Measurements from ENCODE around the gene GALNT5. TPM values are rescaled to one million over a fixed set of nuclear protein-coding genes. Genes with fewer than 3 reads are reported as not detected.

The GALNT5 gene
- total RNA-seq, 1 experiment from 2014 or later, result 0.08 TPM

GRCh38 chr2:157311706-157312105 is 54.2 kb downstream of the GALNT5 start:
- CTCF ChIA-PET, result no interaction called here

DNA sequence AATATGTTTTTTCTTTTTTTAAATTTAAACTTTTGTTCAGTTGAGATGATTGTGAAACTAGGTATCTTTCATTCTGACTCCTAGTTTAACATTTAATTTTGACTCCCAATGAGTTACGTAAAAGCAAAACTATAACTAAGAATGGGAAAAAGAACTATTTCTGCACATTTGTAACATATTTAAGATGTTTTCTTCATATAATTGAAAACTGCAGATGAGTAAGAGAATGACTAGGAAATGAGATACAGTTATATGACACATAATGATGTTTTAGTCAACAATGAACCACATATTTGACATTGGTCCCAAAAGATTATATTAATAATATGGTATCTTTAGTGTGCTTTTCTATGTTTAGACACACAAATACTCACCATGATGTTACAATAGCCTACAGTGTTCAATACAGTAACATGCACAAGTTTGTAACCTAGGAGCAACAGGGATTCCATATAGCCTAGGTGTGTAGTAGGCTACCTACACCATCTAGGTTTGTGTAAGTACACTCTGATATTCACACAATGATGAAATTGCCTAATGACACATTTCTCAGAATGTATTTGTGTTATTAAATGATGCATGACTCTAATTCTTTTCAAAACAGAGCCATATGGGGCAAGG is 55.5 kb downstream of the GALNT5 start:
- no peak for ATAC-seq
- H3K4me3 ChIP-seq (ENCODE audit: low read depth in 2 of 2, low read length in 2 of 2), result no peak overlapping the region

More at GRCh38 chr2:157311706-157312105, 54.2 kb downstream of the GALNT5 start:
- ATAC-seq (no peak), DNase-seq (ENCODE audit: low read depth, low spot score) (no peak)
- POLR2A ChIA-PET, result no interaction called here
- in situ Hi-C loops (cut with HindIII; ENCODE audit: low pct_unique_long_range_greater_than_20kb, low sequenced_read_pairs), result no loop called here
- Histone ChIP-seq H3K27ac (ENCODE audit: low read length) (no peak overlapping the region), H3K4me1 (ENCODE audit: control insufficient read depth, insufficient read depth, low read length) (no peaks in the 10 kb centered on the region), H3K27me3 (ENCODE audit: control insufficient read depth, insufficient read depth, low read length) (peaks cover 3% of the 10 kb centered on the region; the same call in 1 of the 2 replicates), H3K4me3 (ENCODE audit: low read depth in 2 of 2, low read length in 2 of 2) (no peak overlapping the region), H3K9me3 (ENCODE audit: control insufficient read depth, insufficient read depth, low read depth, low read length) (no peaks in the 10 kb centered on the region), H3K36me3 (ENCODE audit: control insufficient read depth, insufficient read depth, low read length) (no peaks in the 10 kb centered on the region)
- intact Hi-C loops (cut with micrococcal nuclease; ENCODE audit: unreplicated experiment), result no loop called here
- TF ChIP-seq CTCF (IDR thresholded peaks at IDR 0.05) (no peak), POLR2AphosphoS5 (IDR thresholded peaks at IDR 0.05; ENCODE audit: low read depth, low read length) (no peak), TCF7L2 (IDR thresholded peaks at IDR 0.05; ENCODE audit: low read depth, low read length) (no peak), SIN3A (IDR thresholded peaks at IDR 0.05; ENCODE audit: borderline replicate concordance, insufficient read depth, low read depth, low read length) (no peak)
- TF ChIP-seq, protein P1, sequence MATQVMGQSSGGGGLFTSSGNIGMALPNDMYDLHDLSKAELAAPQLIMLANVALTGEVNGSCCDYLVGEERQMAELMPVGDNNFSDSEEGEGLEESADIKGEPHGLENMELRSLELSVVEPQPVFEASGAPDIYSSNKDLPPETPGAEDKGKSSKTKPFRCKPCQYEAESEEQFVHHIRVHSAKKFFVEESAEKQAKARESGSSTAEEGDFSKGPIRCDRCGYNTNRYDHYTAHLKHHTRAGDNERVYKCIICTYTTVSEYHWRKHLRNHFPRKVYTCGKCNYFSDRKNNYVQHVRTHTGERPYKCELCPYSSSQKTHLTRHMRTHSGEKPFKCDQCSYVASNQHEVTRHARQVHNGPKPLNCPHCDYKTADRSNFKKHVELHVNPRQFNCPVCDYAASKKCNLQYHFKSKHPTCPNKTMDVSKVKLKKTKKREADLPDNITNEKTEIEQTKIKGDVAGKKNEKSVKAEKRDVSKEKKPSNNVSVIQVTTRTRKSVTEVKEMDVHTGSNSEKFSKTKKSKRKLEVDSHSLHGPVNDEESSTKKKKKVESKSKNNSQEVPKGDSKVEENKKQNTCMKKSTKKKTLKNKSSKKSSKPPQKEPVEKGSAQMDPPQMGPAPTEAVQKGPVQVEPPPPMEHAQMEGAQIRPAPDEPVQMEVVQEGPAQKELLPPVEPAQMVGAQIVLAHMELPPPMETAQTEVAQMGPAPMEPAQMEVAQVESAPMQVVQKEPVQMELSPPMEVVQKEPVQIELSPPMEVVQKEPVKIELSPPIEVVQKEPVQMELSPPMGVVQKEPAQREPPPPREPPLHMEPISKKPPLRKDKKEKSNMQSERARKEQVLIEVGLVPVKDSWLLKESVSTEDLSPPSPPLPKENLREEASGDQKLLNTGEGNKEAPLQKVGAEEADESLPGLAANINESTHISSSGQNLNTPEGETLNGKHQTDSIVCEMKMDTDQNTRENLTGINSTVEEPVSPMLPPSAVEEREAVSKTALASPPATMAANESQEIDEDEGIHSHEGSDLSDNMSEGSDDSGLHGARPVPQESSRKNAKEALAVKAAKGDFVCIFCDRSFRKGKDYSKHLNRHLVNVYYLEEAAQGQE (IDR thresholded peaks at IDR 0.05; ENCODE audit: insufficient read depth in 1 of 2, low read depth in 2 of 2, low read length in 1 of 2), result no peak
- BruUV-seq (replicated peaks), result no TSS peak

More for the DNA sequence above, 55.5 kb downstream of the GALNT5 start:
- Histone ChIP-seq H3K36me3 (ENCODE audit: control insufficient read depth, insufficient read depth, low read length) (no peaks in the 10 kb centered on the region), H3K27ac (ENCODE audit: low read length) (no peak overlapping the region), H3K27me3 (ENCODE audit: control insufficient read depth, insufficient read depth, low read length) (peaks cover 3% of the 10 kb centered on the region; the same call in 1 of the 2 replicates), H3K4me1 (ENCODE audit: control insufficient read depth, insufficient read depth, low read length) (no peaks in the 10 kb centered on the region), H3K9me3 (ENCODE audit: control insufficient read depth, insufficient read depth, low read depth, low read length) (no peaks in the 10 kb centered on the region)
- CTCF ChIA-PET, result no interaction called here
- POLR2A ChIA-PET, result no interaction called here
- in situ Hi-C loops (cut with HindIII; ENCODE audit: low pct_unique_long_range_greater_than_20kb, low sequenced_read_pairs), result no loop called here
- intact Hi-C loops (cut with micrococcal nuclease; ENCODE audit: unreplicated experiment), result no loop called here
- DNase-seq (ENCODE audit: low read depth, low spot score), result no peak
- BruUV-seq (replicated peaks), result no TSS peak
- TF ChIP-seq SIN3A (IDR thresholded peaks at IDR 0.05; ENCODE audit: borderline replicate concordance, insufficient read depth, low read depth, low read length) (no peak), TCF7L2 (IDR thresholded peaks at IDR 0.05; ENCODE audit: low read depth, low read length) (no peak), POLR2AphosphoS5 (IDR thresholded peaks at IDR 0.05; ENCODE audit: low read depth, low read length) (no peak), CTCF (IDR thresholded peaks at IDR 0.05) (no peak)
- TF ChIP-seq, protein P1 (IDR thresholded peaks at IDR 0.05; ENCODE audit: insufficient read depth in 1 of 2, low read depth in 2 of 2, low read length in 1 of 2), result no peak

Data from Panc1 (cell line).